Measurements from ENCODE around the gene NCKAP5.

Gene NCKAP5

DNA sequence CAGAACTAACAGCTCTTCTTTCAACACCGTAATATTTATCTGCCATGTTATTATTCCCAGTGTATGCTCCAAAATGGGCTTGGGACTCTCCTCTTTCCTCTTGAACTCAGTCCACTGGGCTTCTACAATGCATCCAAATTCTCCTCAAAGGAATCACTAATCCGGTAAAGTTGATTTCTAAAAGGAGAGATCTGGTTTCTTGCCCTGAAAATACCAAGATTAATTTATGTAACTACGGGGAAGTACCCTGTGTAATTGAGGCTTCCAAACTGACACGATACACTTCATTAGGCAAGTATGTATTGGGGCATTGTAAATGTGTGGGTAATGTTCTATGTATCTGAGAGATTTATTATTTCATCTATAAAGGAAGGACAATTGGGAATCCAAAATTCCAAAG, 5.7 kb downstream of the NCKAP5 start:
- TF ChIP-seq, protein P1, sequence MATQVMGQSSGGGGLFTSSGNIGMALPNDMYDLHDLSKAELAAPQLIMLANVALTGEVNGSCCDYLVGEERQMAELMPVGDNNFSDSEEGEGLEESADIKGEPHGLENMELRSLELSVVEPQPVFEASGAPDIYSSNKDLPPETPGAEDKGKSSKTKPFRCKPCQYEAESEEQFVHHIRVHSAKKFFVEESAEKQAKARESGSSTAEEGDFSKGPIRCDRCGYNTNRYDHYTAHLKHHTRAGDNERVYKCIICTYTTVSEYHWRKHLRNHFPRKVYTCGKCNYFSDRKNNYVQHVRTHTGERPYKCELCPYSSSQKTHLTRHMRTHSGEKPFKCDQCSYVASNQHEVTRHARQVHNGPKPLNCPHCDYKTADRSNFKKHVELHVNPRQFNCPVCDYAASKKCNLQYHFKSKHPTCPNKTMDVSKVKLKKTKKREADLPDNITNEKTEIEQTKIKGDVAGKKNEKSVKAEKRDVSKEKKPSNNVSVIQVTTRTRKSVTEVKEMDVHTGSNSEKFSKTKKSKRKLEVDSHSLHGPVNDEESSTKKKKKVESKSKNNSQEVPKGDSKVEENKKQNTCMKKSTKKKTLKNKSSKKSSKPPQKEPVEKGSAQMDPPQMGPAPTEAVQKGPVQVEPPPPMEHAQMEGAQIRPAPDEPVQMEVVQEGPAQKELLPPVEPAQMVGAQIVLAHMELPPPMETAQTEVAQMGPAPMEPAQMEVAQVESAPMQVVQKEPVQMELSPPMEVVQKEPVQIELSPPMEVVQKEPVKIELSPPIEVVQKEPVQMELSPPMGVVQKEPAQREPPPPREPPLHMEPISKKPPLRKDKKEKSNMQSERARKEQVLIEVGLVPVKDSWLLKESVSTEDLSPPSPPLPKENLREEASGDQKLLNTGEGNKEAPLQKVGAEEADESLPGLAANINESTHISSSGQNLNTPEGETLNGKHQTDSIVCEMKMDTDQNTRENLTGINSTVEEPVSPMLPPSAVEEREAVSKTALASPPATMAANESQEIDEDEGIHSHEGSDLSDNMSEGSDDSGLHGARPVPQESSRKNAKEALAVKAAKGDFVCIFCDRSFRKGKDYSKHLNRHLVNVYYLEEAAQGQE (IDR thresholded peaks at IDR 0.05; ENCODE audit: low read depth) = no peak
- TF ChIP-seq CEBPB (IDR thresholded peaks at IDR 0.05) (no peak), ZBTB7A (IDR thresholded peaks at IDR 0.05; ENCODE audit: low read depth) (no peak), RAD21 (IDR thresholded peaks at IDR 0.05; ENCODE audit: low read depth) (no peak), EGR1 (IDR thresholded peaks at IDR 0.05) (no peak), TEAD4 (IDR thresholded peaks at IDR 0.05) (no peak), TAF1 (IDR thresholded peaks at IDR 0.05; ENCODE audit: low read depth) (no peak), TCF12 (IDR thresholded peaks at IDR 0.05; ENCODE audit: low read depth) (0 out of 2 replicates have a peak, but pooled peaks have one; percentile 19), CREB1 (IDR thresholded peaks at IDR 0.05; ENCODE audit: low read depth) (no peak), NFIC (IDR thresholded peaks at IDR 0.05) (no peak), EP300 (IDR thresholded peaks at IDR 0.05; ENCODE audit: borderline replicate concordance) (0 out of 2 replicates have a peak, but pooled peaks have one; percentile 37), FOXM1 (IDR thresholded peaks at IDR 0.05; ENCODE audit: borderline replicate concordance, low read depth) (no peak), YY1 (IDR thresholded peaks at IDR 0.05; ENCODE audit: low read depth) (no peak)
- TF ChIP-seq, protein P2, sequence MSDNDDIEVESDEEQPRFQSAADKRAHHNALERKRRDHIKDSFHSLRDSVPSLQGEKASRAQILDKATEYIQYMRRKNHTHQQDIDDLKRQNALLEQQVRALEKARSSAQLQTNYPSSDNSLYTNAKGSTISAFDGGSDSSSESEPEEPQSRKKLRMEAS (IDR thresholded peaks at IDR 0.05) = no peak
- TF ChIP-seq, protein P3, sequence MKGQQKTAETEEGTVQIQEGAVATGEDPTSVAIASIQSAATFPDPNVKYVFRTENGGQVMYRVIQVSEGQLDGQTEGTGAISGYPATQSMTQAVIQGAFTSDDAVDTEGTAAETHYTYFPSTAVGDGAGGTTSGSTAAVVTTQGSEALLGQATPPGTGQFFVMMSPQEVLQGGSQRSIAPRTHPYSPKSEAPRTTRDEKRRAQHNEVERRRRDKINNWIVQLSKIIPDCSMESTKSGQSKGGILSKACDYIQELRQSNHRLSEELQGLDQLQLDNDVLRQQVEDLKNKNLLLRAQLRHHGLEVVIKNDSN (IDR thresholded peaks at IDR 0.05) = no peak

DNA sequence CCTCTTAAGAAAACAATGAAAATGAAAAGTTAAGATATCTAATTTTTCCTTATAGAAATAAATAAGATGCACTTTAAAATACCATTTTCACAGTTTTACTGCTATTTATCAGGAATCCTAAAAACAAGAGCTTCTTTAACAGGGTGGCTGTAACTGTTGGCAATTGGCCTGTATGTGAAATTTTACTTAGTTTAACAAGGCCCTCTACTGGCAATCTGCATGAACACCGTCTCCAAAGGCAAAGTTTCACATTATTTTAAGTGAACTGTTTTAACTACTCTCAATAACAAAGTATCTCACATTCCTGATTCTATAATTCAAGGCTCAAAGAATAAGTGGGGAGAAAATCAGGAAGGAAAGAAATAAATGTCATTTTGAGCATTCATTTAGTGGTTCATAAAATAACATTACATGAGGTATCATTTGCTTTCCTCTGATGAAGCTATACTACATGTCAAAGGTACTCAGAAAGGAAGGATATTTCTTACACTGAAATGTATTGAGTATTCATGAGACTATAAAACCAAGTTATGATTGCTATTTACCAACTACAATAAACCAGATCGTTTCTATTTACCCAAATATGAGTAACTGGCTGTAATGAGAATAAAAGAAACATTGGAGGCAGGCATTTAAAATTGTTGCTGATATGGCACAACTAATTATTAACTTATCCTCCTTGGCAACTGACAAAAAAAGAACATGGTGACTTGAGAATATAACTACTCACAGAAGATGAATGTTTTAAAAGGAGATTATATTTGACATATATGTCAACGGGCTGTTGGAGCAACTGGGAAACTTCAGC, 7.0 kb downstream of the NCKAP5 start:
- TF ChIP-seq NFIC (IDR thresholded peaks at IDR 0.05) = peak; percentile 62; the same call in 1 of the 2 replicates
- TF ChIP-seq TEAD4 (IDR thresholded peaks at IDR 0.05) = no peak
- TF ChIP-seq RAD21 (IDR thresholded peaks at IDR 0.05; ENCODE audit: low read depth) = peak; percentile 77
- TF ChIP-seq, protein P3 (IDR thresholded peaks at IDR 0.05) = no peak
- no peak for TF ChIP-seq TCF12 (IDR thresholded peaks at IDR 0.05; ENCODE audit: low read depth)
- TF ChIP-seq, protein P1 (IDR thresholded peaks at IDR 0.05; ENCODE audit: low read depth) = no peak
- no peak for TF ChIP-seq YY1 (IDR thresholded peaks at IDR 0.05; ENCODE audit: low read depth)
- no peak for TF ChIP-seq CREB1 (IDR thresholded peaks at IDR 0.05; ENCODE audit: low read depth)
- no peak for TF ChIP-seq EGR1 (IDR thresholded peaks at IDR 0.05)
- TF ChIP-seq CEBPB (IDR thresholded peaks at IDR 0.05) = no peak
- TF ChIP-seq, protein P2 (IDR thresholded peaks at IDR 0.05) = no peak
- no peak for TF ChIP-seq EP300 (IDR thresholded peaks at IDR 0.05; ENCODE audit: borderline replicate concordance)
- no peak for TF ChIP-seq TAF1 (IDR thresholded peaks at IDR 0.05; ENCODE audit: low read depth)
- no peak for TF ChIP-seq FOXM1 (IDR thresholded peaks at IDR 0.05; ENCODE audit: borderline replicate concordance, low read depth)
- TF ChIP-seq ZBTB7A (IDR thresholded peaks at IDR 0.05; ENCODE audit: low read depth) = no peak

DNA sequence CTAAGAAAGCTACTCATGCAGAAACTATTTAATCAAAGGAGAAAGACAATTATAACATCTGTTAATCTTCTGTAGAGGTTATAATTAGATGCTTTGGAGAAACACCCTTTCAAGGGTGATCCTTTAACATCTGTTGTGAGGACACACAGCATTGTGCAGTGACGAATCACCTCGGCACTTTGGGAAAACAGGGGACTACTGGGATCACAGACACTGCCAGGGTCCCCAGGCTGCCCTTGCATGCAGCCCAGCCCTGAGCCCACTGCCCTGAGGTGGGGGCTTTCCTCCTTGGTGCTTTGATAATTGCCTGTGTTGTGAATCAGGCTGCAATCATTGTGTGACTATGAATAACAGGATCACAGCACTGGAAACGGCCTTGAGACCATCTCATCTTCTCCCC, 10.6 kb downstream of the NCKAP5 start:
- TF ChIP-seq NFIC (IDR thresholded peaks at IDR 0.05) (no peak), TEAD4 (IDR thresholded peaks at IDR 0.05) (no peak), TCF12 (IDR thresholded peaks at IDR 0.05; ENCODE audit: low read depth) (no peak), CREB1 (IDR thresholded peaks at IDR 0.05; ENCODE audit: low read depth) (no peak), YY1 (IDR thresholded peaks at IDR 0.05; ENCODE audit: low read depth) (no peak), EP300 (IDR thresholded peaks at IDR 0.05; ENCODE audit: borderline replicate concordance) (no peak), CEBPB (IDR thresholded peaks at IDR 0.05) (no peak)
- TF ChIP-seq, protein P2 (IDR thresholded peaks at IDR 0.05) = no peak
- TF ChIP-seq, protein P3 (IDR thresholded peaks at IDR 0.05) = no peak

DNA sequence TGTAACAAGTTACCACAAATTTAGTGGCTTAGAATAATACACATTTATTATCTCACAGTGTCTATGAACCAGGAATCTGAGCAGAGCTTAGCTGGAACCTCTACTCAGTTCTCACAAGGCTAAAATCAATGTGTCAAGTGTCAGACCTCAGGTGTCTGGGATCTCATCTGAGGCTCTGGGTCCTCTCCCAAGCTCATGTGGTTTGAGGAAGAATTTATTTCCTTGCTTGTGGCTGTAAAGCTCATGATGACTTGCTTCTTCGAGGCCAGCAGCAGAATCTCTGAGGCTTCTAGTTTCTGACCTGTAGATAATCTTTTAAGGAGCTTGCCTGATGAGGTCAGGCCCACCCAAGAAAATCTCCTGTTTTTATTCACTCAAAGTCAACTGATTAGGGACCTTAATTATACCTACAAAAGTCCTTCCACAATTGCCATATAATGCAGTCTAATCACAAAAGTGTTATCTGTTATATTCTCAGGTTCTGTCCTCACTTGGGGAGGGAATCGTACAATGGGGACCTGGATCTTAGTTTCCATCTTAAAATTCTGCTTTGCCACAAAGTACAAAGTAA, 14.3 kb downstream of the NCKAP5 start:
- TF ChIP-seq YY1 (IDR thresholded peaks at IDR 0.05; ENCODE audit: low read depth) (no peak), RAD21 (IDR thresholded peaks at IDR 0.05; ENCODE audit: low read depth) (no peak), EGR1 (IDR thresholded peaks at IDR 0.05) (no peak), EP300 (IDR thresholded peaks at IDR 0.05; ENCODE audit: borderline replicate concordance) (no peak), FOXM1 (IDR thresholded peaks at IDR 0.05; ENCODE audit: borderline replicate concordance, low read depth) (no peak), CEBPB (IDR thresholded peaks at IDR 0.05) (no peak), ZBTB7A (IDR thresholded peaks at IDR 0.05; ENCODE audit: low read depth) (no peak), NFIC (IDR thresholded peaks at IDR 0.05) (no peak), TEAD4 (IDR thresholded peaks at IDR 0.05) (no peak), TCF12 (IDR thresholded peaks at IDR 0.05; ENCODE audit: low read depth) (no peak), CREB1 (IDR thresholded peaks at IDR 0.05; ENCODE audit: low read depth) (no peak)
- TF ChIP-seq, protein P2 (IDR thresholded peaks at IDR 0.05) = no peak
- TF ChIP-seq, protein P1 (IDR thresholded peaks at IDR 0.05; ENCODE audit: low read depth) = no peak
